G401.6 (cell line): ENCODE measurements around the gene TXLNB.

ENCODE experiments used
- FAIRE-seq: peaks from 2 replicates; lab custom pipeline; 2012; peaks lifted over from hg19 to GRCh38; lab: Jason Lieb, UNC

The TXLNB gene

GRCh38 chr6:139291813-139292619, at the start of gene TXLNB:
Gene TXLNB, minus strand, starts transcription at chr6:139291998. Its CDS starts 3,099 bp downstream, at chr6:139288899.
- no peak for FAIRE-seq

GRCh38 chr6:139341060-139341459, 49.3 kb upstream of the TXLNB start:
- no peak for FAIRE-seq

DNA sequence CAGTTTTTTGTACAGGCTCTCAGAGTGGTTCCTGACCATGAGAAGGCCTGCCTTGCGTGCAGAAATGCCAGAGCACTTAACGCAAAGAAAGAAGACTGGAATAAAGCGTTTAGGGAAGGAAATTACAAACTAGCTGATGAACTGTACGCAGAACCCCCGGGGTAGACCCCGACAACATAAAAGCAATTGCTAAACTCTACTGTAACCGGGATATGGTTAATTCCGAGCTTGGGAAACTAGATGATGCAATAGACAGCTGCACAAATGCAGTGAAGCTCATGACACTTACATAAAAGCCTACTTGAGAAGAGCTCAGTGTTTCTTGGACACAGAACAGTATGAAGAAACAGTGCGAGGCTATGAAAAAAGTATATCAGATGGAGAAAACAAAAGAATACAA, 47.0 kb upstream of the TXLNB start:
- FAIRE-seq = no peak

- FAIRE-seq = no peak
Measured at GRCh38 chr6:139337830-139338229, 46.0 kb upstream of the TXLNB start.

- FAIRE-seq = no peak
Measured at GRCh38 chr6:139337001-139337400, 45.2 kb upstream of the TXLNB start.

GRCh38 chr6:139336488-139336887, 44.7 kb upstream of the TXLNB start:
- FAIRE-seq = no peak

GRCh38 chr6:139335447-139336210, 43.8 kb upstream of the TXLNB start:
- no peak for FAIRE-seq

DNA sequence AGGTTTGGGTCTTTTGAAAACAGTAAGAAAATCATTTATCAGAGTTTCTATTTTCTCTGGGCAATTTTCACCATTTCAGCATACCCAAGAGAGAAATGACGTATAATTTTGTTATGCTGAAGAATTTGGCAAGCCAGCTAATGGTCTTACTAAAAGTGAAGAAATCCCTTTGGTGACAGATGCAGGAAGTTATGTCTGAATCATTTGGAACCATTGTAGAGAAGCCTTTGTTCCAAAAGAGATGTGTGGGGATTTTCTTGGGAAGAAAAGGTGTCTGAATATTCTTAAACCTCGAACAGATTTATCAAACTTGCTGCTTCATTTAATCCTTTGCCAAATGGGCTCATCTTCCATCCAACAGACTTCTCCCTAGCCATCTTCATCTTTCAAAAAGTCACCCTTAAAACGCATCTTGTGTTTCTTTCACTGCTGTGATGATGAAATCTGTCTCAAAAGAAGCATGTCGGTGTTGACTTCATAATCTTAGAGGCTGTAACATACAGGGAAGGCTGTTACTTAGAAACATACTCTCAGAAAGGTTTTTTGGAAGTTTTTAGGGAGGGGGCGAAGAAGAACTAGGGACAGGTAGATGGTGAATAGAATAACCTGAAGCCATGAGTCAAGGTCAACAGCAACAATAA, 43.1 kb upstream of the TXLNB start:
- FAIRE-seq = no peak

DNA sequence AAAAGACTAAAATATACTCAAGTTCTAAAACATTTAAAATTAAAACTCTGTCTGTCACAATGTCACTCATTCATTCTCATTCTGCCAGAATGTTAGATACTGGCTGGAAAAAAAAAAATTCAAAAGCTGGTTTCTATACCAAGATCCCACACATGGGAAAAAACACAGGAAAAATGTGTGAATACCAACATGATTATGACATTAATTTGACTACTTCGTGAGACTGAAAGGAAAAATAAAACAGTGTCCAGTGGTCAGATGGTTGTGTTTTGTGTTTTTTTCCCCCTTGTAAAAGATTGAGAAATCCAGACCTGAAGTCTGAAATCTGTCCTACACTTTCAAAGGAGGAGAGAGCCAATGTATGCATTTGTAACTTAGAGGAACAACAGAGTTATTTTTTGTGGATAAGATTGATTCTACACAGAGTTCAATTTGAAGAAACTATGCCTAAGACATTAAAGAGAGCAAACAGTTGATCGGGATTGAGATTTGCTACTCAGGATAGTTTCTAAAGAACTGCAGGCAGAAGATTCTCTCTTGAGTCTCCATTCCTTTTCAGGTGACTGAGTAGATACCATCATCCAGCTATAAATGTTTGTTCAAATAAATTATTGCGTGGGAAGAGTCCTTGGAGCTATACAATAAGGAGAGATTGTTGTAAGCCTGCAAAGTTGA, 39.2 kb upstream of the TXLNB start:
- FAIRE-seq = no peak

GRCh38 chr6:139330306-139330705, 38.5 kb upstream of the TXLNB start:
- FAIRE-seq = no peak

- FAIRE-seq = no peak
Measured at GRCh38 chr6:139329224-139329623, 37.4 kb upstream of the TXLNB start.

DNA sequence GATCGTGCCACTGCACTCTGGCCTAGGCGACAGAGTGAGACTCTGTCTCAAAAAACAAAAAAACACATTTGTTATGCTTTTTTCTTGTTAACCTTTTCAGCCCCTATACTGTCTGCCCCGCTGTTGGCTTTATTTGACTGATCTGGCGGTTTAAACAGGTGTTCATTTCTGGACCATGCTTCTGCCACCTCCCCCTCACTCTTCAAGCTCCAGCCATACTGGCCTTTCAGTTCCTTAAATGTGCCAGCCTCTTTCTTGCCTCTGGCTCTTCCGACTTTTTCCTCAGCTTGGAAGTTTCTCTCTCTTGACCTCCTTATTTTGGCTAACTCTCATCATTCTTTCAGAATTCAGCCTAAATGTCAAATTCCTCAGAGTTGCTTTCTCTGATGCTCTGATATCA, 35.2 kb upstream of the TXLNB start:
- FAIRE-seq = no peak

DNA sequence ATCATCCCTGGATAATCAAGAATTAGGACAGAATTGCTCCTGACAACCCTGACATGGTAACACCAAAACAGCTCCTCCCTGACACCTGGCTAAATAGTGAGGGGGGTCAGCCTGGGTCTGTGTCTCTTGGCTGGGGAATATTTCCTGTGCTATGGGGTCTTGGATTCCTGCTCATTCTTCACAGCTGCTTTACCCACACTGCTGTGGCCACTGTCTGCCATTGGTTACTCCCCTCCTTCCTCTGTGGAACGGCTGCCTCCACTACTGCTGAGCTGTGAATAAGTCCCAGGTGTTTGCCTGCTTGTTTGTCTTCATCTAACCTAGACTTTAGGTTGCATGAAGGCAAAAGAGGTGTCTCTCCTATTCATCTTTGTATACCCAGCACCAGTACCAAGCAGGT, 33.9 kb upstream of the TXLNB start:
- FAIRE-seq = no peak

- no peak for FAIRE-seq
Measured at GRCh38 chr6:139325125-139325524, 33.3 kb upstream of the TXLNB start.

DNA sequence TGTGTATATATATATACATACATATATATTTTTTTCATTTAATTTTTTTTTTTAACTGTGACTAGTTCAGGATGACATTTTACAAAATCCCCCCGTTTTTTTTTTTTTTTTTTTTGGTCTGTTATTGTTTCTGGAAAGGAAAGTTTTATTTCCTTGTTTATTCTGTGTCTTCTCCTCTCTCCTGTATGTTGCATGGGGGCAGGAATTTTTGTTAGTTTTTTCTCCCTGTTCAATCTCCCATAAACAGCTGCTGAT, 32.4 kb upstream of the TXLNB start:
- FAIRE-seq = no peak

DNA sequence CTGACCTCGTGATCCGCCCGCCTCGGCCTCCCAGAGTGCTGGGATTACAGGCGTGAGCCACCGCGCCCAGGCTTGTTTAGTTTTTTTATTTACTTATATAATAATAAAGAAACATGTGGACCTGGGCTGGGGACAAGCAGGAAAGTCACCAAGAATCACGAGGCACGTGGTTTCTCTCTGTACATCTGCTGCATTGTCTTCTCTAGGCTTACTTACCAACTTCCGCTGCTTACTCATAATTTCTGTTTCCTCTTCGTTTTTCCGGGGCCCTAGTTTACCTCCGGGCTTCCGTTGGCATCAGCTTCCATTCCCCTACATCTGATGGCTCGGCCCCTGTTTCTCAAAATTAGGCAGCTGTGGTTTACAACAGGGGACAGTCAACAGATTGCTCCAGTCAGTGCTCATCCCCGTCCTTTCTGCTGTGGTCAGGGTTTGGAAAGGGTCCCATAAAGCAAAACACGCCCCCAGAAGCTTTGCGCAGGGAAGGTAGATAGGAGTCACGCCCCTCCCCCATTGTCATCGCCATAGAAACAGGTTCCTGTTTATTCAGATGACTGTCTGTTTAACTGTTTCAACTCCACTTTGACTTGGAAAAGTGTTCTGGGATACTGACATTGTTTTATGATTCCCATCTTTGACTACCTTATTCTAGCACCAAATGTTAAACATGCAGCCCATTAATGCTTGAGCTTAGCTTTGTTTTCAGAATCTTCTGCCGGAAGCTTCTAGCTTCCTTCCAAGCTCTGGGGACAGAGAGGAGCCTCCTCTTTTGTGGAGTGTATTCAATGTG, 31.9 kb upstream of the TXLNB start:
- FAIRE-seq = no peak

- FAIRE-seq = no peak
Measured at GRCh38 chr6:139320081-139320480, 28.3 kb upstream of the TXLNB start.

DNA sequence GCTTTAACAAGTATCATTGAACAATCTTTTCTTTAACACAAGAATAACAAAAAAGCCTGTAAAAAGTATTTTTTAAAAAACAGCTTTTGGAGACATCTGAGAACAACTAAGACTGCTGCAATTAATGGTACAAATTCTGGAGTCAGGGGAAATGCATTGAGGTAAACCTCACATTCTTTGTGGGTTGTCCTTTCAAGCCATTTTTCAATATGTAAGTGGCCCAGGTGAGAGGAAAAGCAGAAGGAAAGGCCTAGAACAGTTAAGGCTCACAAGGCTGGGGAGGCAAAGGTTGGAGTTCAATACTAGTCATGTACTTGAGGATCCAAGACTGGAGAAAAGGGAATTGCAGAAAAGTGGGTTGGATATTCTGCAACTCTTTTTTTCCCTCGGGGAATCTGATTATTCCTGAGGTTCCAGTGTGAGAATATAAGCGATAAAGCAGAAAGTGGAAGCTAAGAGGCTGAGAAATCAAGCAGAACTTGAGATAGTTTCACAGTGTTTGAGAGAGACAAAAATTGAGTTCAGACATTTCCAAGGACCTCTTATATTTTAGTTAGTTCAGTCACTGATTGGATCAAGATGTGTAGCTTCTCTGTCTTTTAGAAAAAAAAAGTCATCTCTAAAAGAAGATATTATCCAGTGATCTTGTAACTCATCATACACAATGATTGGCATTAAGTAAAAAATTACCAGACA, 25.0 kb upstream of the TXLNB start:
- no peak for FAIRE-seq

DNA sequence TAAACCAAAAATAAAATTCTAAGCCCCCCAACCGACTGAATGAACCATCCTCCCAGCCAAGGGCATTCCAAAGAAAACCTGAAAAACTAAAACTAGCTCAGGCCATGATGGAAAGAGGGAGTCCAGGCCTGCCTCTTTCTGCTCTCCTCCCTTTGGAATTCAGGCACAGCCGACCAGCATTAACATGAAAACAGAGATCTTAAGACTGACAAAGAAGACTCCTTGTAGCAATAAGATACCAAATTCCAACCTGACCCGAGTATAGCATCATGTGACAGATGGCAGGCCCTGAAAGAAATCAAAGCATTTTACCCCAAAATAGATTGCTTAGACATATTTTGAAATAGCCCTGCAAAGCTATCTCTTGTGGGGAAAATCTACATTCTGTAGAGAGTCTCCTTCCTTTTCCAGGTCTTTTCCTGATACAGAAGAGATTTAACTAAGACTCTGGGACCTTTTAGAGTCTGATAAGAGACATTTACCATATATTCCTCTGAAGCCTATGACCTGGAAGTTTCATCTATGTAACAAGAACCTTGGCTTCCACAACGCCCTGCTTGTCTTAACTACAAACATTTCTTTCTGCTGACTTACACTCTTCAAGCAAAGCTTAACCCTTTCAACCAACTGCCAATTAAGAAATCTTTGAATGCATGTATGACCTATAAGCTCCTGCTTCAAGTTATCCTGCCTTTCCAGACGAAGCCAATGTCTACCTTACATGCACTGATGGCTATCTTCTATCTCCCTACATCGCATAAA, 22.2 kb upstream of the TXLNB start:
- no peak for FAIRE-seq

DNA sequence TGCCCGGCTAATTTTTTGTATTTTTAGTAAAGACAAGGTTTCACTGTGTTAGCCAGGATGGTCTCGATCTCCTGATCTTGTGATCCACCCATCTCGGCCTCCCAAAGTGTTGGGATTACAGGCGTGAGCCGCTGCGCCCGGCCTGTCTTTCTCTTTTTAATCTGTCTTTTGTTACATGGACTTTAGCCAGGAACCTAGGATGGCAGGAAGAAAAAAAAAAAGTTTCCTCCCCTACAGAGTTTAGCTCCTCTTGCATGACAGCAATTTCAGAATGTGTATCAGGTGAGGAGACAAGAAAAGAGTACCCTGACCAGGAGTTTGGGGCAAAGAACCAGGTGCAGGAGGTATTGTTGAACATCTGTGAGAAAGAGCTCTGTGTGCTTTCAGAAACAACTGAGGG, 21.4 kb upstream of the TXLNB start:
- no peak for FAIRE-seq

DNA sequence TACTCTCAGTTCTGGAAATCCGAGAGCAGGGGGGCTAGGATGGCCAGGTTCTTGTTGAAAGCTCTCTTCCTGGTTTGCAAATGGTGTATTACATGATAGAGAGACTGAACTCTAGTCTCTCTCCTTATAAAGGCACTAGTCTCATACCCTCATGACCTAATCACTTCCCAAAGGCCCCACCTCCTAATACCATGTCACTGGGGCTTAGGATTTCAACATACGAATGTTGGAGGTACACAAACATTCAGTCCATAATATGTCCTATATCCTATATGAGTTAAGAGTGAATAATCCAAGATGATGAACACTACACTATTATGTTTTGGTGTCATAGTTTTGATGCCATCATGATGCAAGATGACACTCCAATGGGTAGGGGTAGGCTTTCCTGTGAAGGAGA, 20.0 kb upstream of the TXLNB start:
- FAIRE-seq = no peak
